Fibroblast of lung (primary cell): ENCODE measurements around the gene SLF2. TPM values are rescaled to one million over a fixed set of nuclear protein-coding genes. Genes with fewer than 3 reads are reported as not detected.
A peak's percentile ranks its signal among the peaks of the same experiment; 100 is the strongest.

ENCODE experiments used
- DNase-seq, 2 donors: peaks; one replicate each; pipeline versions ENCODE4 v3.0.0 to v3.0.0-alpha.2; 2010; ENCODE audit warnings: low read depth in 2 of 2
- H2AFZ ChIP-seq: 2 replicates; pipeline ENCODE4 v1.5.1; 2012; ENCODE audit warnings: low read length, control low read depth, inconsistent platforms
- H3K27ac ChIP-seq: 2 replicates; pipeline ENCODE4 v1.5.1; 2011; ENCODE audit warnings: low read length, control low read depth; ENCODE audit not compliant: insufficient read depth
- H3K27me3 ChIP-seq: 2 replicates; pipeline ENCODE4 v1.5.1; 2011; ENCODE audit warnings: mild to moderate bottlenecking, low read length; ENCODE audit not compliant: control insufficient read depth, insufficient read depth
- H3K36me3 ChIP-seq: 2 replicates; pipeline ENCODE4 v1.5.1; 2011; ENCODE audit warnings: low read length; ENCODE audit not compliant: control insufficient read depth, insufficient read depth
- H3K4me1 ChIP-seq: 2 replicates; pipeline ENCODE4 v1.5.1; 2011; ENCODE audit warnings: low read length; ENCODE audit not compliant: control insufficient read depth, insufficient read depth; ENCODE audit errors: extremely low read depth
- H3K4me2 ChIP-seq: 2 replicates; pipeline ENCODE4 v1.5.1; 2011; ENCODE audit warnings: low read length, control low read depth; ENCODE audit not compliant: insufficient read depth; ENCODE audit errors: extremely low read depth
- H3K4me3 ChIP-seq, 4 experiments: fragments of 200-600 bp in 1 of 4; sonication (generic) in 1 of 4; replicated peaks in 1 of 4; 2 replicates each; pipeline ENCODE4 v1.5.1; 2011 to 2016; ENCODE audit warnings: low read length in 4 of 4, low read depth in 3 of 4, mild to moderate bottlenecking in 3 of 4, control low read depth in 2 of 4, inconsistent platforms in 1 of 4, mixed read lengths in 1 of 4; ENCODE audit not compliant: insufficient read depth in 1 of 4; ENCODE audit errors: control extremely low read depth in 1 of 4
- H3K79me2 ChIP-seq: 2 replicates; pipeline ENCODE4 v1.5.1; 2012; ENCODE audit warnings: mild to moderate bottlenecking, low read length, inconsistent platforms; ENCODE audit not compliant: control insufficient read depth, insufficient read depth
- H3K9ac ChIP-seq: 2 replicates; pipeline ENCODE4 v1.5.1; 2011; ENCODE audit warnings: mild to moderate bottlenecking, low read length, control low read depth; ENCODE audit not compliant: insufficient read depth
- H3K9me3 ChIP-seq: 2 replicates; pipeline ENCODE4 v1.5.1; 2012; ENCODE audit warnings: low read depth, low read length; ENCODE audit not compliant: control insufficient read depth, insufficient read depth
- H4K20me1 ChIP-seq: 2 replicates; pipeline ENCODE4 v1.5.1; 2011; ENCODE audit warnings: low read length; ENCODE audit not compliant: control insufficient read depth, insufficient read depth; ENCODE audit errors: extremely low read depth
- EZH2 ChIP-seq: IDR thresholded peaks from 2 replicates; pipeline ENCODE4 v1.5.1; 2012; ENCODE audit warnings: low read length, control low read depth, mild to moderate bottlenecking; ENCODE audit errors: missing control alignments
- polyA plus RNA-seq, 2 donors: library from polyadenylated mRNA; depleted of rRNA in 1 of 2; stranded (reverse) in 1 of 2; unstranded in 1 of 2; fragments of >200 nt; gene quantifications; 2 replicates each; pipeline ENCODE4 v1.2.1, GENCODE V29; 2011 to 2012; ENCODE audit warnings: missing spikeins in 1 of 2
- total RNA-seq: library from RNA; depleted of rRNA; stranded (reverse); fragments of >200 nt; gene quantifications from 2 replicates; pipeline ENCODE4 v1.2.1, GENCODE V29; 2014
- TF ChIP-seq, protein P1 (sequence below), 2 donors: IDR thresholded peaks in 1 of 2; conservative IDR thresholded peaks in 1 of 2; 1 replicate in 1 of 2; 2 replicates in 1 of 2; pipeline ENCODE4 v1.5.1; 2011 to 2012; ENCODE audit warnings: low read length in 2 of 2, control low read depth in 1 of 2, inconsistent platforms in 1 of 2, low read depth in 1 of 2, mild to moderate bottlenecking in 1 of 2

Gene SLF2
- total and polyA plus RNA-seq, 2 donors (not counting 1 experiment from before 2014, with no cell fraction given): 16.6 to 32.5 TPM

- H2AFZ ChIP-seq: no peak overlapping the region
- peak; percentile 48 to 67 for DNase-seq
- H3K4me2 ChIP-seq: no peak overlapping the region
Measured at GRCh38 chr10:101014230-101014884, 101.6 kb downstream of the SLF2 start.

More at GRCh38 chr10:101014230-101014884, 101.6 kb downstream of the SLF2 start:
- H3K36me3 ChIP-seq: no peaks in the 10 kb centered on the region
- no peaks in the 10 kb centered on the region for H3K79me2 ChIP-seq
- no peak overlapping the region for H3K4me3 ChIP-seq
- H3K27ac ChIP-seq: no peak overlapping the region
- TF ChIP-seq, protein P1, sequence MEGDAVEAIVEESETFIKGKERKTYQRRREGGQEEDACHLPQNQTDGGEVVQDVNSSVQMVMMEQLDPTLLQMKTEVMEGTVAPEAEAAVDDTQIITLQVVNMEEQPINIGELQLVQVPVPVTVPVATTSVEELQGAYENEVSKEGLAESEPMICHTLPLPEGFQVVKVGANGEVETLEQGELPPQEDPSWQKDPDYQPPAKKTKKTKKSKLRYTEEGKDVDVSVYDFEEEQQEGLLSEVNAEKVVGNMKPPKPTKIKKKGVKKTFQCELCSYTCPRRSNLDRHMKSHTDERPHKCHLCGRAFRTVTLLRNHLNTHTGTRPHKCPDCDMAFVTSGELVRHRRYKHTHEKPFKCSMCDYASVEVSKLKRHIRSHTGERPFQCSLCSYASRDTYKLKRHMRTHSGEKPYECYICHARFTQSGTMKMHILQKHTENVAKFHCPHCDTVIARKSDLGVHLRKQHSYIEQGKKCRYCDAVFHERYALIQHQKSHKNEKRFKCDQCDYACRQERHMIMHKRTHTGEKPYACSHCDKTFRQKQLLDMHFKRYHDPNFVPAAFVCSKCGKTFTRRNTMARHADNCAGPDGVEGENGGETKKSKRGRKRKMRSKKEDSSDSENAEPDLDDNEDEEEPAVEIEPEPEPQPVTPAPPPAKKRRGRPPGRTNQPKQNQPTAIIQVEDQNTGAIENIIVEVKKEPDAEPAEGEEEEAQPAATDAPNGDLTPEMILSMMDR (conservative IDR thresholded peaks at IDR 0.05 in 1 of 2, IDR thresholded peaks at IDR 0.05 in 1 of 2; ENCODE audit: low read depth in 1 of 2, low read length in 2 of 2): peak; percentile 93 to 97
- no peak for TF ChIP-seq EZH2
- no peaks in the 10 kb centered on the region for H4K20me1 ChIP-seq
- H3K27me3 ChIP-seq: no peaks in the 10 kb centered on the region
- no peaks in the 10 kb centered on the region for H3K9me3 ChIP-seq
- H3K4me1 ChIP-seq: peaks cover 26% of the 10 kb centered on the region
- no peak overlapping the region for H3K9ac ChIP-seq

Other genes with a start within 250 kb of the SLF2 start
- gene PAX2, start 167.4 kb upstream of the SLF2 start, total RNA-seq: under 0.01 TPM in 1 of 2 replicates, not detected in the other
- gene PAX2, start 167.4 kb upstream of the SLF2 start, polyA plus RNA-seq: not detected in 2 replicates
- 0.51 and 1.8 TPM in 2 replicates for gene SEMA4G, start 56.5 kb downstream of the SLF2 start, total RNA-seq
- gene SEMA4G, start 56.5 kb downstream of the SLF2 start, polyA plus RNA-seq: 3.2 and 3.5 TPM in 2 replicates
- gene MRPL43, start 74.5 kb downstream of the SLF2 start, total RNA-seq: 54.4 and 61.4 TPM in 2 replicates
- 62.1 and 87.5 TPM in 2 replicates for gene MRPL43, start 74.5 kb downstream of the SLF2 start, polyA plus RNA-seq
- gene TWNK, start 74.6 kb downstream of the SLF2 start, total RNA-seq: 6.1 and 8.0 TPM in 2 replicates
- gene TWNK, start 74.6 kb downstream of the SLF2 start, polyA plus RNA-seq: 3.8 and 6.7 TPM in 2 replicates
- gene LZTS2, start 86.8 kb downstream of the SLF2 start, total RNA-seq: 120 and 129 TPM in 2 replicates
- gene LZTS2, start 86.8 kb downstream of the SLF2 start, polyA plus RNA-seq: 33.2 and 34.7 TPM in 2 replicates
- 1.3 TPM in 2 replicates for gene PDZD7, start 118.2 kb downstream of the SLF2 start, total RNA-seq
- 0.42 and 0.50 TPM in 2 replicates for gene PDZD7, start 118.2 kb downstream of the SLF2 start, polyA plus RNA-seq
- gene SFXN3, start 118.3 kb downstream of the SLF2 start, total RNA-seq: 39.3 and 55.0 TPM in 2 replicates
- gene SFXN3, start 118.3 kb downstream of the SLF2 start, polyA plus RNA-seq: 79.3 and 90.9 TPM in 2 replicates
- 14.4 and 19.8 TPM in 2 replicates for gene KAZALD1, start 149.0 kb downstream of the SLF2 start, total RNA-seq
- gene KAZALD1, start 149.0 kb downstream of the SLF2 start, polyA plus RNA-seq: 4.6 and 15.3 TPM in 2 replicates
- gene TLX1, start 218.3 kb downstream of the SLF2 start, total RNA-seq: not detected in 2 replicates
- not detected in 2 replicates for gene TLX1, start 218.3 kb downstream of the SLF2 start, polyA plus RNA-seq